Measurements from ENCODE around the gene MSGN1. TPM values are rescaled to one million over a fixed set of nuclear protein-coding genes. Genes with fewer than 3 reads are reported as not detected.

The MSGN1 gene
- total RNA-seq, 1 experiment from 2014 or later: not detected

DNA sequence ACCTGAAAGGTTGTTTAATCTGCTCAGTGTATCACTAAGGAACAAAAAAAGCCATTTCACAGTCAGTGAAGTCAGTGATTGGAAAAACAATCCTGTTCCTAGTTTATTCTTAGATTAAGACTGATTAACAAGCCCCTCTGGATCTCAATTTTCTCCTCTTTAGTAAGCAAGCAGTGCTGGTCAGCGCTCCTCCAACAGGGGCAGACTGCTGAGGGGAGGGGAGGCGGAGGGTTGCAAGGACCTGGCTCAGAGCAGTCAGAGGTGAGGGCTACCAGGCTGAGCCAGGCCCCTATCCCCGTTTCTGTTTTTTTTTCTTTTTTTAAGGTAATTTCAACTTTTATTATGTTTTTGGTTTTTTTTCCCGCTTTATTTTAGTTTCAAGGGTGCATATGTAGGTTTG, 37.5 kb downstream of the MSGN1 start:
- peaks cover 41% of the 10 kb centered on the region for H3K27me3 ChIP-seq (ENCODE audit: insufficient read depth, low read length)
- POLR2A ChIA-PET: no interaction called here
- H2AFZ ChIP-seq (ENCODE audit: low read depth, low read length, poor library complexity, severe bottlenecking): no peak overlapping the region
- ATAC-seq (no peak), DNase-seq (ENCODE audit: low read depth, low spot score) (no peak)
- no peaks in the 10 kb centered on the region for H3K9me3 ChIP-seq (ENCODE audit: control insufficient read depth in 1 of 2, insufficient read depth in 1 of 2, low read depth in 1 of 2, low read length in 2 of 2)
- H4K20me1 ChIP-seq (ENCODE audit: insufficient read depth): no peaks in the 10 kb centered on the region
- no peaks in the 10 kb centered on the region for H3K36me3 ChIP-seq (ENCODE audit: control insufficient read depth in 1 of 2, insufficient read depth in 2 of 2, low read length in 2 of 2)
- H3K79me2 ChIP-seq (ENCODE audit: insufficient read depth, low read length): no peaks in the 10 kb centered on the region
- no peak overlapping the region for H3K4me2 ChIP-seq (ENCODE audit: low read length)
- H3K4me1 ChIP-seq (ENCODE audit: control insufficient read depth in 1 of 2, insufficient read depth in 2 of 2, low read length in 2 of 2): no peaks in the 10 kb centered on the region
- CTCF ChIA-PET: no interaction called here
- no TSS peak for BruUV-seq (replicated peaks)
- TF ChIP-seq CEBPB (IDR thresholded peaks at IDR 0.05; ENCODE audit: low read depth): no peak
- TF ChIP-seq CBX3 (IDR thresholded peaks at IDR 0.05; ENCODE audit: low read depth): no peak
- TF ChIP-seq EGR1 (IDR thresholded peaks at IDR 0.05; ENCODE audit: low read depth): no peak
- TF ChIP-seq FOSL1 (IDR thresholded peaks at IDR 0.05; ENCODE audit: low read depth): no peak
- TF ChIP-seq, protein P1, sequence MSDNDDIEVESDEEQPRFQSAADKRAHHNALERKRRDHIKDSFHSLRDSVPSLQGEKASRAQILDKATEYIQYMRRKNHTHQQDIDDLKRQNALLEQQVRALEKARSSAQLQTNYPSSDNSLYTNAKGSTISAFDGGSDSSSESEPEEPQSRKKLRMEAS (IDR thresholded peaks at IDR 0.05): no peak
- no peak overlapping the region for H3K27ac ChIP-seq (ENCODE audit: low read depth, low read length)
- no peak overlapping the region for H3K9ac ChIP-seq (ENCODE audit: low read length)
- no peaks in the 10 kb centered on the region for H3K9me2 ChIP-seq (ENCODE audit: insufficient read depth)
- RAD21 ChIA-PET (ENCODE audit: low non-redundant PET in 1 of 2, low total read pairs in 2 of 2, uncharacterized antibody in 2 of 2, unreplicated experiment in 2 of 2): no interaction called here
- no peak overlapping the region for H3K4me3 ChIP-seq (replicated peaks in 1 of 2; ENCODE audit: low read depth in 1 of 2, low read length in 2 of 2)
- intact Hi-C loops (cut with micrococcal nuclease): no loop called here

DNA sequence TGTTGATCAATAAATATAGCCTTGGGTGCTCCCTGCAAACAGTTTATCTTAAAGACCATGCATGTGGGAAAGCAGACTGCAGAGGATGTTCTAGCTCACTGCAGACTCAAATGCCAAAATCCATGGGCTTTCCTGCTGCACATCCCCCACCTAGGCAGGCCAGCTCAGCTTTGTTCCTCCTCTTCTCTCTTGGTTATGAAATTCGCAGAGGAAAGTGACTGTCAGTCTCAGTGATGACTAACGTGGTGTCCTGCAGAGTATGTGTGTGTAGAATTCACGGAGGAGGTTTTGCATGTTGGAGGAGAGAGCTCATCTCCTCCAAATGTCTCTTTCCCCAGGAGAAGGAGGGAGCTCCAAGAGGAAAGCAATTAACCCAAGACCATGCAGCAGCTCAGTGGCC, 40.8 kb downstream of the MSGN1 start:
- ChIA-PET POLR2A (no interaction called here), RAD21 (ENCODE audit: low non-redundant PET in 1 of 2, low total read pairs in 2 of 2, uncharacterized antibody in 2 of 2, unreplicated experiment in 2 of 2) (no interaction called here), CTCF (no interaction called here)
- Histone ChIP-seq H3K4me3 (replicated peaks in 1 of 2; ENCODE audit: low read depth in 1 of 2, low read length in 2 of 2) (no peak overlapping the region), H3K27ac (ENCODE audit: low read depth, low read length) (no peak overlapping the region), H3K36me3 (ENCODE audit: control insufficient read depth in 1 of 2, insufficient read depth in 2 of 2, low read length in 2 of 2) (no peaks in the 10 kb centered on the region), H3K9ac (ENCODE audit: low read length) (no peak overlapping the region), H3K79me2 (ENCODE audit: insufficient read depth, low read length) (no peaks in the 10 kb centered on the region), H4K20me1 (ENCODE audit: insufficient read depth) (no peaks in the 10 kb centered on the region), H2AFZ (ENCODE audit: low read depth, low read length, poor library complexity, severe bottlenecking) (no peak overlapping the region), H3K9me3 (ENCODE audit: control insufficient read depth in 1 of 2, insufficient read depth in 1 of 2, low read depth in 1 of 2, low read length in 2 of 2) (no peaks in the 10 kb centered on the region), H3K4me2 (ENCODE audit: low read length) (no peak overlapping the region; the same call in 1 of the 2 replicates), H3K27me3 (ENCODE audit: insufficient read depth, low read length) (peaks cover 42% of the 10 kb centered on the region), H3K4me1 (ENCODE audit: control insufficient read depth in 1 of 2, insufficient read depth in 2 of 2, low read length in 2 of 2) (no peaks in the 10 kb centered on the region), H3K9me2 (ENCODE audit: insufficient read depth) (no peaks in the 10 kb centered on the region)
- intact Hi-C loops (cut with micrococcal nuclease): no loop called here
- no TSS peak for BruUV-seq (replicated peaks)
- no peak; the same call in 1 of the 2 replicates for ATAC-seq
- TF ChIP-seq ZFX (IDR thresholded peaks at IDR 0.05) (no peak), POLR2A (IDR thresholded peaks at IDR 0.05; ENCODE audit: borderline replicate concordance, extremely low read depth, insufficient read depth, insufficient read length) (no peak), JUND (IDR thresholded peaks at IDR 0.05) (no peak), REST (IDR thresholded peaks at IDR 0.05; ENCODE audit: low read depth) (no peak), ZNF274 (IDR thresholded peaks at IDR 0.05; ENCODE audit: low read depth, low read length) (no peak)
- TF ChIP-seq, protein P2, sequence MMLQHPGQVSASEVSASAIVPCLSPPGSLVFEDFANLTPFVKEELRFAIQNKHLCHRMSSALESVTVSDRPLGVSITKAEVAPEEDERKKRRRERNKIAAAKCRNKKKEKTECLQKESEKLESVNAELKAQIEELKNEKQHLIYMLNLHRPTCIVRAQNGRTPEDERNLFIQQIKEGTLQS (IDR thresholded peaks at IDR 0.05): no peak
- no peak for DNase-seq (ENCODE audit: low read depth, low spot score)

Data from HCT116 (cell line).